KMS-11 (cell line): Measurements from ENCODE around the gene PRDM10.

ENCODE experiments used
- H2AFZ ChIP-seq: fragments of 200-600 bp; sonication (generic); 2 replicates; pipeline ENCODE4 v1.6.1; 2016; ENCODE audit warnings: antibody characterized with exemption, mixed run types, low read depth
- H3K27ac ChIP-seq: fragments of 200-600 bp; sonication (generic); 2 replicates; pipeline ENCODE4 v1.6.1; 2016; ENCODE audit warnings: mild to moderate bottlenecking, mixed run types
- H3K27me3 ChIP-seq: fragments of 200-600 bp; sonication (generic); 2 replicates; pipeline ENCODE4 v1.6.1; 2017; ENCODE audit warnings: mild to moderate bottlenecking, low read depth, mixed run types, moderate library complexity; ENCODE audit not compliant: insufficient read depth
- H3K36me3 ChIP-seq: fragments of 200-600 bp; sonication (generic); 2 replicates; pipeline ENCODE4 v1.6.1; 2017; ENCODE audit warnings: mild to moderate bottlenecking, mixed run types; ENCODE audit not compliant: insufficient read depth
- H3K4me1 ChIP-seq: fragments of 200-600 bp; sonication (generic); 2 replicates; pipeline ENCODE4 v1.6.1; 2016; ENCODE audit warnings: mild to moderate bottlenecking, low read depth, mixed run types; ENCODE audit not compliant: poor library complexity, severe bottlenecking
- H3K4me2 ChIP-seq: fragments of 200-600 bp; sonication (generic); 2 replicates; pipeline ENCODE4 v1.7.0; 2016; ENCODE audit warnings: mild to moderate bottlenecking, mixed run types
- H3K4me3 ChIP-seq: fragments of 200-600 bp; sonication (generic); IDR thresholded peaks from 2 replicates; pipeline ENCODE4 v1.6.1; 2017; ENCODE audit warnings: low read depth, low read length, mixed read lengths; ENCODE audit not compliant: insufficient read depth
- H3K79me2 ChIP-seq: fragments of 200-600 bp; sonication (generic); 2 replicates; pipeline ENCODE4 v1.6.1; 2016; ENCODE audit warnings: low read depth, mixed run types; ENCODE audit not compliant: insufficient read depth
- H3K9ac ChIP-seq: fragments of 200-600 bp; sonication (generic); 2 replicates; pipeline ENCODE4 v1.6.1; 2016; ENCODE audit warnings: mild to moderate bottlenecking, mixed run types
- H4K20me1 ChIP-seq: fragments of 200-600 bp; sonication (generic); 2 replicates; pipeline ENCODE4 v1.6.1; 2016; ENCODE audit warnings: mild to moderate bottlenecking, mixed run types; ENCODE audit not compliant: insufficient read depth
- TF ChIP-seq, protein P1 (sequence below): fragments of 200-600 bp; sonication (generic); conservative IDR thresholded peaks from 2 replicates; pipeline ENCODE4 v1.6.1; 2017; ENCODE audit warnings: low read depth, mild to moderate bottlenecking, antibody characterized with exemption, low read length, moderate library complexity, mixed read lengths

The PRDM10 gene

DNA sequence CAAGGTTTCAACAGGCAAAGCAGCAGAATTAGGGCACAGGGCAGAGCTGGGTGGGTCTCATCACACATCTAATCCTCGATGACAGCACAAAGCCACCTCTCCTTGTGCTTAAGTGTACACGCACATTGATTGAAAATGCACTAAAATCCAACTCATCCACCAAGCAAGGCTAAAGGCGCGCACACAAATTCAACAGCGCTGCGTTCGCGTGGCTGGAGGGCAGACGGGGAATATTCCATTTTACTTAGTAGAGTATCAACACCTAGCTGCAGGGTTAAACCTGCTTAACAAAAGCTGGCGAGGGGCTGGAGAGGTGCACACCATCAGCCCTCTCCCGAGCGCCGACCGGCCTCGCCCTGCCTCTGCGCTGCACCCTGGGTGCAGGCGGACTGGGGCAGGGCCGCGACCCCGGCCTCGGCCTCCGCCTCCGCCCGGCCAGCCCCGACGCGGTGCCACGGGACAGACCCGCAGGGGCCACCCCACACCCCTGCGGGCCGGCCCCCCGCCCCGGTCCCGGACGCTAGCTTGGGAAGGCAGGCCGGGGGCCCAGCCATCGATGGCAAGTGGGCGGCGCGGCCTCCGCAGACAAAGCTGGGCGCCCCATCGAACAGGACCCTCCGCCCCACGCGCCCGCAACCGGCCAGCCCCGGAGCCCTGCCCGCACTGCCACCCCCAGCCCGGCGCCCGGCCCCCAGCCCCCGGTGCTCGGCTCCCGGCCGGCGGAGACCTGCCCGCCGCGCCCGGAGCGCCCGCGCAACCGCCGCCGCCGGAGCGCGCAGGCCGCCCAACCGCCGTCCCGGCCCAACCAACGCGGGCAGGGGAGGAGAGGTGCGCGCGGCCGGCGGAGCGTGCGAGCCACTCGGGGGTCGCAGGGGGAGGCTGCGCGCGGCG is 929 bp downstream of the PRDM10 start:
- TF ChIP-seq, protein P1, sequence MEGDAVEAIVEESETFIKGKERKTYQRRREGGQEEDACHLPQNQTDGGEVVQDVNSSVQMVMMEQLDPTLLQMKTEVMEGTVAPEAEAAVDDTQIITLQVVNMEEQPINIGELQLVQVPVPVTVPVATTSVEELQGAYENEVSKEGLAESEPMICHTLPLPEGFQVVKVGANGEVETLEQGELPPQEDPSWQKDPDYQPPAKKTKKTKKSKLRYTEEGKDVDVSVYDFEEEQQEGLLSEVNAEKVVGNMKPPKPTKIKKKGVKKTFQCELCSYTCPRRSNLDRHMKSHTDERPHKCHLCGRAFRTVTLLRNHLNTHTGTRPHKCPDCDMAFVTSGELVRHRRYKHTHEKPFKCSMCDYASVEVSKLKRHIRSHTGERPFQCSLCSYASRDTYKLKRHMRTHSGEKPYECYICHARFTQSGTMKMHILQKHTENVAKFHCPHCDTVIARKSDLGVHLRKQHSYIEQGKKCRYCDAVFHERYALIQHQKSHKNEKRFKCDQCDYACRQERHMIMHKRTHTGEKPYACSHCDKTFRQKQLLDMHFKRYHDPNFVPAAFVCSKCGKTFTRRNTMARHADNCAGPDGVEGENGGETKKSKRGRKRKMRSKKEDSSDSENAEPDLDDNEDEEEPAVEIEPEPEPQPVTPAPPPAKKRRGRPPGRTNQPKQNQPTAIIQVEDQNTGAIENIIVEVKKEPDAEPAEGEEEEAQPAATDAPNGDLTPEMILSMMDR, result no peak
- Histone ChIP-seq H2AFZ (peak overlapping the region; percentile 83), H4K20me1 (no peaks in the 10 kb centered on the region), H3K27ac (peak overlapping the region; percentile 99), H3K79me2 (peaks cover 16% of the 10 kb centered on the region), H3K4me3 (no peak overlapping the region), H3K4me2 (peak overlapping the region; percentile 76), H3K9ac (peak overlapping the region; percentile 99), H3K27me3 (no peaks in the 10 kb centered on the region), H3K4me1 (peaks cover 11% of the 10 kb centered on the region), H3K36me3 (no peaks in the 10 kb centered on the region)

DNA sequence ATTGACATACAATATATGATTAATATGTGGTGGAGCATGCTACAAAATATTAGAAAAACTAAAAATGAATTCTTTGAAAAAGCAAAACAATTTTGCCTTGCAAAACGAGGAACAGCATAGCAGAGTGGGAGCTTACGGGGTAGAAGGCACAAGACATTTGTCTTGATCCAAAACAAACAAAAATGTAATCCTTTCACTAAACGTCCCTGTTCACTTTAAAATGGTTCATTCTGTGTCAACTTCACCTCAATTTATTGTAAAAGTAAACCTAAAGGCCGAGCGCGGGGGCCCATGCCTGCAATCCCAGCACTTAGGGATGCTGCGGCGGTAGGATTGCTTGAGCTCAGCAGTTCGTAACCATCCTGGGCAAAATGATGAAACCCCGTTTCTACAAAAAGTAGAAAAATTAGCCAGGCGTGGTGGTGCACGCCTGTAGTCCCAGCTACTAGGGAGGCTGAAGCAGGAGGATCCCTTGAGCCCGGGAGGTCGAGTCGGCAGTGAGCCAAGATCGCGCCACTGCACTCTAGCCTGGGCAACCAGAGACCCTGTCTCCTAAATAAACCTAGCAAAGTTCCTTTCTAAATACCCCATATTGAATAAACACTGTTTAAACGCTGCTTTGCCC is 2.0 kb downstream of the PRDM10 start:
- H3K9ac ChIP-seq, result peak overlapping the region; percentile 99; the same call in 1 of the 2 replicates
- no peaks in the 10 kb centered on the region for H4K20me1 ChIP-seq
- H2AFZ ChIP-seq, result no peak overlapping the region
- peak overlapping the region; percentile 99; the same call in 1 of the 2 replicates for H3K27ac ChIP-seq
- H3K79me2 ChIP-seq, result peaks cover 16% of the 10 kb centered on the region
- peak overlapping the region; percentile 76 for H3K4me2 ChIP-seq
- no peaks in the 10 kb centered on the region for H3K36me3 ChIP-seq
- H3K27me3 ChIP-seq, result no peaks in the 10 kb centered on the region
- TF ChIP-seq, protein P1, result no peak
- H3K4me1 ChIP-seq, result peaks cover 11% of the 10 kb centered on the region
- H3K4me3 ChIP-seq, result no peak overlapping the region

DNA sequence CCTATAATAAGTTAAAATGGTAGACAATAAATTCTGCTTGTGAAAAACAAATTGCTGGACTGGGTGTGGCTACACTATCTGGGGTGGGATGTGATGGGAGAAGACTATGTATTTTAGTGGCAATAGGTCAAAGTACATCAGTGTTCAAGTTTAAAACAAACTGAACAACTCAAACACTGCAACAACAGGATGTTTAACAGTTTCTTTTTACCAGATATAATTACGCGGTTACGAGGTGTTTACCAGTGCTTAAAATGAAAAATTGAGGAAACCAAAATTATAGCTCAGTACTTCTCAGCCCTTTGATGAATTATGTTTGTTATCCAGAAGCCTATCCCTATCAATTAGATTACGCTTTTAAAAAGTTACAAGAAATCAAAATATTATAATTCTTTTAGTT is 3.2 kb downstream of the PRDM10 start:
- H4K20me1 ChIP-seq, result no peaks in the 10 kb centered on the region
- no peak overlapping the region for H3K9ac ChIP-seq
- no peak overlapping the region for H2AFZ ChIP-seq
- H3K4me2 ChIP-seq, result no peak overlapping the region
- no peaks in the 10 kb centered on the region for H3K36me3 ChIP-seq
- TF ChIP-seq, protein P1, result no peak
- no peaks in the 10 kb centered on the region for H3K27me3 ChIP-seq
- peaks cover 16% of the 10 kb centered on the region for H3K79me2 ChIP-seq
- no peak overlapping the region for H3K27ac ChIP-seq
- H3K4me3 ChIP-seq, result no peak overlapping the region
- H3K4me1 ChIP-seq, result peaks cover 10% of the 10 kb centered on the region

DNA sequence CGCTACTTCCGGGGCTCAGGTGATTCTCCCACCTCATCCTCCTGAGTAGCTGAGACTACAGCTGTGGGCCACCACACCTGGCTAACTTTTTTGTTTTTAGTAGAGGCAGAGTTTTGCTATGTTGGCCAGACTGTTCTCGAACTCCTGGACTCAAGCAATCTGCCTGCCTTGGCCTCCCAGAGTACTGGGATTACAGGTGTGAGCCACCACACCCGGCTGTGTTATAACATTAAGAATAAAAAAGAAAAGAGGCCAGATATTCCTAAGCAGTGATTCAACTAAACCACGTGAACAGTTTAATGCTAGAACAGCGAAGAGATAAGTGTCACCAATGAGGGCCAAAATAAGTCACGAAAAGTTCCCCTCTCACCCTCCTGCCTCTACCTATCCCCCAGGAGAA is 3.7 kb downstream of the PRDM10 start:
- Histone ChIP-seq H3K9ac (no peak overlapping the region), H3K4me3 (no peak overlapping the region), H3K27ac (no peak overlapping the region), H3K27me3 (no peaks in the 10 kb centered on the region), H3K4me2 (no peak overlapping the region), H2AFZ (no peak overlapping the region), H4K20me1 (no peaks in the 10 kb centered on the region), H3K36me3 (no peaks in the 10 kb centered on the region), H3K4me1 (peaks cover 5% of the 10 kb centered on the region), H3K79me2 (peaks cover 16% of the 10 kb centered on the region)
- TF ChIP-seq, protein P1, result no peak
